SU-DHL-6 (cell line): ENCODE measurements around the gene ENTPD8.

ENCODE experiments used
- H2AFZ ChIP-seq: fragments of 200-600 bp; sonication (generic); 2 replicates; pipeline ENCODE4 v1.6.1; 2014; ENCODE audit warnings: low read depth, mild to moderate bottlenecking, moderate library complexity, mixed read lengths, antibody characterized with exemption, low read length; ENCODE audit not compliant: severe bottlenecking
- H3F3A ChIP-seq: fragments of 200-600 bp; shearing (Covaris generic); 2 replicates; pipeline ENCODE4 v1.6.0; 2016; ENCODE audit warnings: antibody characterized with exemption, mild to moderate bottlenecking; ENCODE audit not compliant: insufficient read depth
- H3K27ac ChIP-seq: fragments of 200-600 bp; sonication (generic); 2 replicates; pipeline ENCODE4 v1.5.1; 2016; ENCODE audit warnings: low read depth, mild to moderate bottlenecking, low read length, moderate library complexity, mixed read lengths
- H3K27me3 ChIP-seq: fragments of 200-600 bp; sonication (generic), shearing (Covaris generic); 2 replicates; pipeline ENCODE4 v1.6.0; 2014; ENCODE audit warnings: mild to moderate bottlenecking, low read length
- H3K36me3 ChIP-seq: fragments of 200-600 bp; sonication (generic); 2 replicates; pipeline ENCODE4 v1.6.1; 2014; ENCODE audit warnings: mild to moderate bottlenecking, low read length, mixed read lengths
- H3K4me2 ChIP-seq: fragments of 300-600, 200-600 bp; shearing (Covaris generic), sonication (generic); 2 replicates; pipeline ENCODE4 v1.6.0; 2014; ENCODE audit warnings: low read length, low read depth, mild to moderate bottlenecking; ENCODE audit not compliant: poor library complexity, severe bottlenecking
- H3K4me3 ChIP-seq: fragments of 200-600 bp; sonication (generic); 2 replicates; pipeline ENCODE4 v1.5.1; 2014; ENCODE audit warnings: antibody characterized with exemption, low read length, mild to moderate bottlenecking, mixed read lengths; ENCODE audit not compliant: insufficient read depth, poor library complexity, severe bottlenecking
- H3K79me2 ChIP-seq: fragments of 200-600 bp; sonication (generic); 2 replicates; pipeline ENCODE4 v1.6.1; 2014; ENCODE audit warnings: mild to moderate bottlenecking, low read length, moderate library complexity; ENCODE audit not compliant: insufficient read depth
- H3K9ac ChIP-seq: fragments of 200-600 bp; sonication (generic); 2 replicates; pipeline ENCODE4 v1.7.0; 2014; ENCODE audit warnings: mild to moderate bottlenecking, low read length
- H3K9me2 ChIP-seq: fragments of 200-600 bp; sonication (generic); replicated peaks from 2 replicates; pipeline ENCODE4 v1.6.1; 2014; ENCODE audit warnings: low read length; ENCODE audit not compliant: insufficient read depth
- H3K9me3 ChIP-seq: fragments of 200-600 bp; sonication (generic); 2 replicates; pipeline ENCODE4 v1.6.1; 2014; ENCODE audit warnings: low read length, mixed read lengths; ENCODE audit not compliant: insufficient read depth
- H4K20me1 ChIP-seq: fragments of 200-600 bp; sonication (generic); 2 replicates; pipeline ENCODE4 v1.6.1; 2014; ENCODE audit warnings: low read depth, mild to moderate bottlenecking, antibody characterized with exemption, low read length, moderate library complexity, mixed read lengths
- CTCF ChIP-seq: fragments of 200-600 bp; sonication (generic); IDR thresholded peaks from one replicate; pipeline ENCODE4 v1.5.1; 2017; ENCODE audit warnings: antibody characterized with exemption, mild to moderate bottlenecking, low read length, moderate library complexity; ENCODE audit not compliant: insufficient read depth, poor library complexity, severe bottlenecking
- EZH2phosphoT487 ChIP-seq: fragments of 200-600 bp; sonication (generic), shearing (Covaris generic); conservative IDR thresholded peaks from 2 replicates; pipeline ENCODE4 v1.6.1; 2018; ENCODE audit warnings: mild to moderate bottlenecking, antibody characterized with exemption, low read length, moderate library complexity, mixed read lengths

The ENTPD8 gene

GRCh38 chr9:137385061-137385655 lies 56.0 kb downstream of the ENTPD8 start:
- H3K9me3 ChIP-seq: no peaks in the 10 kb centered on the region
- H3K9me2 ChIP-seq: no peaks in the 10 kb centered on the region
- no peak overlapping the region for H3K27ac ChIP-seq
- H2AFZ ChIP-seq: no peak overlapping the region
- H4K20me1 ChIP-seq: no peaks in the 10 kb centered on the region
- no peaks in the 10 kb centered on the region for H3K79me2 ChIP-seq
- H3K9ac ChIP-seq: no peak overlapping the region
- TF ChIP-seq CTCF: no peak
- no peak for TF ChIP-seq EZH2phosphoT487
- H3K4me3 ChIP-seq: no peak overlapping the region
- no peaks in the 10 kb centered on the region for H3K27me3 ChIP-seq
- no peak overlapping the region for H3K4me2 ChIP-seq
- H3K36me3 ChIP-seq: no peaks in the 10 kb centered on the region
- H3F3A ChIP-seq: no peaks in the 10 kb centered on the region
